GM12801 (cell line): ENCODE data around the gene PSEN2.

ENCODE experiments used
- TF ChIP-seq, protein P1 (sequence below): IDR thresholded peaks from one replicate; pipeline ENCODE4 v1.5.1; 2011; ENCODE audit warnings: control low read depth; ENCODE audit not compliant: insufficient read length; ENCODE audit errors: extremely low read depth

The PSEN2 gene

GRCh38 chr1:226921504-226921903, 51.1 kb downstream of the PSEN2 start:
- TF ChIP-seq, protein P1, sequence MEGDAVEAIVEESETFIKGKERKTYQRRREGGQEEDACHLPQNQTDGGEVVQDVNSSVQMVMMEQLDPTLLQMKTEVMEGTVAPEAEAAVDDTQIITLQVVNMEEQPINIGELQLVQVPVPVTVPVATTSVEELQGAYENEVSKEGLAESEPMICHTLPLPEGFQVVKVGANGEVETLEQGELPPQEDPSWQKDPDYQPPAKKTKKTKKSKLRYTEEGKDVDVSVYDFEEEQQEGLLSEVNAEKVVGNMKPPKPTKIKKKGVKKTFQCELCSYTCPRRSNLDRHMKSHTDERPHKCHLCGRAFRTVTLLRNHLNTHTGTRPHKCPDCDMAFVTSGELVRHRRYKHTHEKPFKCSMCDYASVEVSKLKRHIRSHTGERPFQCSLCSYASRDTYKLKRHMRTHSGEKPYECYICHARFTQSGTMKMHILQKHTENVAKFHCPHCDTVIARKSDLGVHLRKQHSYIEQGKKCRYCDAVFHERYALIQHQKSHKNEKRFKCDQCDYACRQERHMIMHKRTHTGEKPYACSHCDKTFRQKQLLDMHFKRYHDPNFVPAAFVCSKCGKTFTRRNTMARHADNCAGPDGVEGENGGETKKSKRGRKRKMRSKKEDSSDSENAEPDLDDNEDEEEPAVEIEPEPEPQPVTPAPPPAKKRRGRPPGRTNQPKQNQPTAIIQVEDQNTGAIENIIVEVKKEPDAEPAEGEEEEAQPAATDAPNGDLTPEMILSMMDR = no peak

DNA sequence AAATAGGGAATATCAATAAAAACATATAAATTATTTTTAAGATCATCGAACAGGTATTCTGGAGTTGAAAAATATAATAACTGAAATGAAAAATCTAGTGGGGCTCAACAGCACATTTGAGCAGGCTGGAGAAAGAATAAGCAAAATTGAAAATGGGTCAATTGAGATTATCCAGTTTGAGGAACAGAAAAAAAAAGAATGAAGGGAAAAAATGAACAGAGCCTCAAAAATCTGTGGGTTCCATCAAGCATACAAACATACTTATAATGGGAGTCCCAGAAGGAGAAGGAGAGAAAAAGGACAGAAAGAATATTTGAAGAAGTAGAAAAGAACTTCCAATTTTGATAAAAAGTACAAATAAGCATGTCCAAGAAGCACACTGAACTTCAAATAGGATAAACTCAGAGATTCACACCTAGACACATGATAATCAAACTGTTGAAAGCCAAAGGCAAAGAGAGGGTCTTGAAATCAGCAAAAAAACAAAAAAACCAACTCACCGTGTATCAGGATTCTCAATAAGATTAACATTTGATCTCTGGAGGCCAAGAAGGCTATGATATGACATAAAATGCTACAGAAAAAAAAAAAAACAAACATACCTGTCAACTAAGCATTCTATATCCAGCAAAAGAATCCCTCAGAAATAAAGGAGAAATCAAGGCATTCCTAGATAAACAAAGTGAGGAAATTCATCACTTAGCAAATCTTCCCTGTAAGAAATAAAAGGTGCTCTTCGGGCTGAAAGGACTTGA, 64.2 kb downstream of the PSEN2 start:
- TF ChIP-seq, protein P1 = no peak

DNA sequence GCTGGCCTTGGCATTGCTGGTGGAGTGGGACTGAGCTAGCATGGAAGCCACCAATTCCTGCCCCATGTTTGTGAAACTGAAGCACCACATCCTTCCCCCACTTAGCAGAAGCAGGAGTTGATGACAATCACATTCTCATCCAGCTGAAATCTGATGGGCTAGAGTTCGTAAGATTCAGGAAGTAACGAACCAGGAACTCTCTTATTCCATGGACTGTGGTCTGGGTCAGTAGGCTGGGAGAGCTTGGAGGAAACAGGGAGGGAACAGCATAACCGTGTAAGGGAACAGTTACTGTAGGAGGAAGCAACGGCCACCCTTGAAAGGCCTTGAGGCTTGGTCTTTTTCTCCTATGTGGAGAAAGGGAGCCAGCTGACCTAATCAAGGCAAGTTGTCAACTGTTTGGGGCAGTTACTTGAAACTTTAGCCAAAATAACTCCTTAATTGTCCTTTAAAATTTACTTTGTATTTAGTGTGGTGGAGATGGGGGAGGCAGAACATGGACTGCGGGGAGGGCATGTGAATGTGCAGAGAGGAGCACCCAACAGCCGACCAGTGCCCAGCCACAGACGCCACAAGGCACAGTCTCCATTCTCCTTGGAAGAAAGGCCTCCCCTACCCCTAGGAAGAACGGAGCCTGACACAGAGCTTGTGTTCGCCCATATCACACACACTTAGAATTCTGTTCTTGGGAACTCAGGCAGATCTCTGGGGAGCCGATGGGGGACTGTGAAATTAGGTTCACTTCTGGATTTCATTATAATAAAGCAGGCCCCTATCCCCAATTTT, 67.7 kb downstream of the PSEN2 start:
- TF ChIP-seq, protein P1 = no peak

- TF ChIP-seq, protein P1 = no peak
These were observed 68.6 kb downstream of the PSEN2 start for GRCh38 chr1:226938903-226939437.

GRCh38 chr1:226939438-226940028, 69.1 kb downstream of the PSEN2 start:
- TF ChIP-seq, protein P1 = no peak

DNA sequence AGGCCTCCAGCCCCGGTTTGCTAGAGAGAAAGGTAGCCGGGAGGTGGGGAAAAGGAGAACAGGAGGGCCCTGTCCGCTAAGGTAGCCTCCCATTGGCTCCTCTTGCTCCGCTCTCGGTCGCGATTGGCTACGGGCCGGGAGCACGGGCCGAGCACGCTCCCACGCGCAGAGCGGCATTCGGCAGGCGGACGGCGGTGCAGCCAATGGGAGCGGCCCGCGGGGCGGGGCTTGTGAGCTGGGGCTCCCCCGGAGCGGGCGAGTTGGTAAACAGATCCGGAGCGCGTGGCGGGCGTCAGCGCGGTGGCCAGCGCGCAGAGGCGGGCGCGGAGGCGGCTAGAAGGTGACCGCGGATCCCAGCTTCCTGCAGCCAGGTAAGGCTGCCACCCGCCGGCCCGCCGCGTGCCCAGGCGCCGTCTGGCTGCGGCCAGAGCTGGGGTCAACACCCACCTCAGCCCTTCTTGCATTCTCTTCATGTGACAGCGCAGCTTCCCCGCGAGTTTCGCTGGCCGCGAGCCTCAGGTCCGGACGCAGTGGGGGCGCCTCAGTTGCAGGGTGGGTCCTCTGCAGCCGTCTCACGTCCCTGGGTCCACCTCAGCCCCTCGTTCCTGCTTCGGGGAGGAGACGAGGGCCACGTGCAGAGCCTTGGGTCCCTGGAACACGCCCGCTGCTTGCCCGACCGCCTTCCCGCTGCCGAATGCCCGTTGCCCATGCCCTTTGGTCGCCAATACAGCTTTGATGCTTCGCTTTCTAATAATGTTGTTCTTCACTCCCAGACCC, 69.8 kb downstream of the PSEN2 start, which contains the start of gene COQ8A:
Gene COQ8A (plus strand): TSS at position 266 of the 777 bp plus-strand sequence. CDS start 21,092 bp downstream, outside the sequence.
- TF ChIP-seq, protein P1 = no peak
